Measurements from ENCODE around the gene SMYD3. TPM values are rescaled to one million over a fixed set of nuclear protein-coding genes. Genes with fewer than 3 reads are reported as not detected.

The SMYD3 gene
- total RNA-seq, 4 donors from 2014 or later, result 12.0 to 15.0 (median 13.2) TPM

DNA sequence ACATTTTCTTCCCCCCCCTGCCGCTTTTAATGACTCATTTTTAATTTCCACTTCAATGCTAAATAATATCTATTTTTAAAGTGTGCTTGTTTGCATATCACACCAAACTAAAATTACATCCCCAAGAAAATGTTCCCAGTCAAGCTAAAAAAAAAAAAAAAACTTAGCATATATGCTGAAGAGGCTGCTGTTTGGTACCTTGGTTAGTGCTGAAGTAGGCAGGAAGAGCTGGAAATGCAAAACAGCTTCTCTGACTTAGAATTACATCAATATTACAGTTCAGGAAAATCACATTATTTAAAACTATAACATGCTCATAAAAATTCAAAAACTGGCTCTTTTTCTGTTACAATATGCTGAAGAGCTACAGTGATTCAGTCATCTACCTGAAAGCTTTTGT is 372.3 kb downstream of the SMYD3 start:
- H3K9me3 ChIP-seq, result no peaks in the 10 kb centered on the region
- H3K4me3 ChIP-seq, result no peak overlapping the region
- no peak for TF ChIP-seq EP300 (IDR thresholded peaks at IDR 0.05)
- DNase-seq (ENCODE audit: extremely low spot score), result no peak
- intact Hi-C loops (cut with DNase I), result no loop called here
- H3K27ac ChIP-seq (replicated peaks in 1 of 4), result no peak overlapping the region
- WGBS, result 97% methylated on average over 1 of the region's 1 CpG
- no peaks in the 10 kb centered on the region for H3K27me3 ChIP-seq
- H3K36me3 ChIP-seq, result no peaks in the 10 kb centered on the region
- H3K4me1 ChIP-seq, result peaks cover 0 to 8% (median 2%) of the 10 kb centered on the region in 4 donors

- no peaks in the 10 kb centered on the region for H3K9me3 ChIP-seq
- TF ChIP-seq EP300 (IDR thresholded peaks at IDR 0.05), result no peak
- TF ChIP-seq POLR2A (IDR thresholded peaks at IDR 0.05; ENCODE audit: low read depth), result no peak
- TF ChIP-seq POLR2AphosphoS5 (IDR thresholded peaks at IDR 0.05), result no peak
- TF ChIP-seq, protein P1, sequence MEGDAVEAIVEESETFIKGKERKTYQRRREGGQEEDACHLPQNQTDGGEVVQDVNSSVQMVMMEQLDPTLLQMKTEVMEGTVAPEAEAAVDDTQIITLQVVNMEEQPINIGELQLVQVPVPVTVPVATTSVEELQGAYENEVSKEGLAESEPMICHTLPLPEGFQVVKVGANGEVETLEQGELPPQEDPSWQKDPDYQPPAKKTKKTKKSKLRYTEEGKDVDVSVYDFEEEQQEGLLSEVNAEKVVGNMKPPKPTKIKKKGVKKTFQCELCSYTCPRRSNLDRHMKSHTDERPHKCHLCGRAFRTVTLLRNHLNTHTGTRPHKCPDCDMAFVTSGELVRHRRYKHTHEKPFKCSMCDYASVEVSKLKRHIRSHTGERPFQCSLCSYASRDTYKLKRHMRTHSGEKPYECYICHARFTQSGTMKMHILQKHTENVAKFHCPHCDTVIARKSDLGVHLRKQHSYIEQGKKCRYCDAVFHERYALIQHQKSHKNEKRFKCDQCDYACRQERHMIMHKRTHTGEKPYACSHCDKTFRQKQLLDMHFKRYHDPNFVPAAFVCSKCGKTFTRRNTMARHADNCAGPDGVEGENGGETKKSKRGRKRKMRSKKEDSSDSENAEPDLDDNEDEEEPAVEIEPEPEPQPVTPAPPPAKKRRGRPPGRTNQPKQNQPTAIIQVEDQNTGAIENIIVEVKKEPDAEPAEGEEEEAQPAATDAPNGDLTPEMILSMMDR (IDR thresholded peaks at IDR 0.05), result no peak
- H3K4me3 ChIP-seq, result no peak overlapping the region
- 87% methylated on average over 1 of the region's 1 CpG for WGBS
- H3K36me3 ChIP-seq, result no peaks in the 10 kb centered on the region
- peaks cover 0 to 8% (median 2%) of the 10 kb centered on the region in 4 donors for H3K4me1 ChIP-seq
- no peaks in the 10 kb centered on the region for H3K27me3 ChIP-seq
- DNase-seq (ENCODE audit: extremely low spot score), result no peak
- no peak overlapping the region for H3K27ac ChIP-seq (replicated peaks in 1 of 4)
- intact Hi-C loops (cut with DNase I), result no loop called here
Measured at GRCh38 chr1:246131095-246131494, 376.0 kb downstream of the SMYD3 start.

DNA sequence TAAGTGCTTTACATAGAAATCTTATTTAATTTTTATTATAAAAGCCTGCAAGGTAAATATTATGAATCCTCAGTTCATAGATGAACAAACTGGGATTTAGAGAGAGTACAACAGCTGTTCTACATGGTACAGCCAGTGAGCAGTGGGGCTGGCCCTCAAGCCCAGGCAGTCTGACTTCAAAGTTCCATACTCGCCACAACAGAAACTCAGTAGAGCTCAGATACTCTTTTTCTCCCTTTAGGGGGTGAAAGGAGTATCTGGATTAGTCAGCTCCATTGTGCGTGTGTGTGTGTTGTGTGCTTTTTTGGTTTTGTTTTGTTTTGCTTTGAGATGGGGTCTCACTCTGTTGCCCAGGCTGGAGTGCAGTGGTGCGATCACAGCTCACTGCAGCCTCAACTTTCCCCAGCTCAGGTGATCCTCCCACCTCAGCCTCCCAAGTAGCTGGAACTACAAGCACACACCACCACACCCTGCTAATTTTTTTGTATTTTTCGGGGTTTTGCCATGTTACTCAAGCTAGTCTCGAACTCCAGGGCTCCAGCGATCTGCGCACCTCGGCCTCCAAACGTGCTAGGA is 378.5 kb downstream of the SMYD3 start:
- WGBS, result 96% methylated on average over 9 of the region's 9 CpGs
- Histone ChIP-seq H3K27ac (replicated peaks in 1 of 4) (no peak overlapping the region), H3K36me3 (no peaks in the 10 kb centered on the region), H3K4me1 (no peaks in the 10 kb centered on the region), H3K27me3 (no peaks in the 10 kb centered on the region), H3K4me3 (no peak overlapping the region), H3K9me3 (no peaks in the 10 kb centered on the region)
- TF ChIP-seq EP300 (IDR thresholded peaks at IDR 0.05), result no peak
- TF ChIP-seq, protein P1 (IDR thresholded peaks at IDR 0.05), result no peak
- no peak for TF ChIP-seq POLR2A (IDR thresholded peaks at IDR 0.05; ENCODE audit: low read depth)
- TF ChIP-seq POLR2AphosphoS5 (IDR thresholded peaks at IDR 0.05), result no peak
- DNase-seq (ENCODE audit: extremely low spot score), result no peak
- intact Hi-C loops (cut with DNase I), result no loop called here

- H3K36me3 ChIP-seq, result no peaks in the 10 kb centered on the region
- H3K4me1 ChIP-seq, result no peaks in the 10 kb centered on the region
- no peaks in the 10 kb centered on the region for H3K9me3 ChIP-seq
- intact Hi-C loops (cut with DNase I), result no loop called here
- TF ChIP-seq POLR2AphosphoS5 (IDR thresholded peaks at IDR 0.05), result no peak
- no peak for TF ChIP-seq EP300 (IDR thresholded peaks at IDR 0.05)
- TF ChIP-seq POLR2A (IDR thresholded peaks at IDR 0.05; ENCODE audit: low read depth), result no peak
- TF ChIP-seq, protein P1 (IDR thresholded peaks at IDR 0.05), result no peak
- H3K27me3 ChIP-seq, result no peaks in the 10 kb centered on the region
- H3K27ac ChIP-seq (replicated peaks in 1 of 4), result no peak overlapping the region
- DNase-seq (ENCODE audit: extremely low spot score), result no peak
- no peak overlapping the region for H3K4me3 ChIP-seq
Measured at GRCh38 chr1:246126580-246126979, 380.5 kb downstream of the SMYD3 start.

GRCh38 chr1:246122071-246122470 is 385.0 kb downstream of the SMYD3 start:
- no peak for DNase-seq (ENCODE audit: extremely low spot score)
- 94% methylated on average over 3 of the region's 3 CpGs for WGBS
- Histone ChIP-seq H3K4me1 (peaks cover 0 to 8% (median 3%) of the 10 kb centered on the region in 4 donors), H3K27me3 (no peaks in the 10 kb centered on the region), H3K27ac (replicated peaks in 1 of 4) (no peak overlapping the region), H3K4me3 (no peak overlapping the region), H3K9me3 (no peaks in the 10 kb centered on the region), H3K36me3 (no peaks in the 10 kb centered on the region)
- intact Hi-C loops (cut with DNase I), result no loop called here
- TF ChIP-seq EP300 (IDR thresholded peaks at IDR 0.05) (no peak), POLR2A (IDR thresholded peaks at IDR 0.05; ENCODE audit: low read depth) (no peak), POLR2AphosphoS5 (IDR thresholded peaks at IDR 0.05) (no peak)
- TF ChIP-seq, protein P1 (IDR thresholded peaks at IDR 0.05), result no peak
